ENCODE data around the gene TNNT3.

- no peak for TF ChIP-seq EZH2 (optimal IDR thresholded peaks at IDR 0.05; ENCODE audit: low read depth, low read length)
- TF ChIP-seq CTCF (IDR thresholded peaks at IDR 0.05; ENCODE audit: low read length): no peak
- no peak for TF ChIP-seq EZH2phosphoT487 (IDR thresholded peaks at IDR 0.05; ENCODE audit: low read length)
Measured at GRCh38 chr11:1921574-1922141, 2.2 kb downstream of the TNNT3 start.
